IMR-90 (cell line): ENCODE data around the gene DAAM2.

Experiments
- CEBPB ChIP-seq: IDR thresholded peaks from 2 replicates; pipeline ENCODE4 v1.6.1; 2012; ENCODE audit warnings: low read depth, low read length, improper control_type of control experiment
- MXI1 ChIP-seq: IDR thresholded peaks from 2 replicates; pipeline ENCODE4 v1.6.1; 2012; ENCODE audit warnings: low read depth, mild to moderate bottlenecking, low read length, moderate library complexity, borderline replicate concordance
- NFE2L2 ChIP-seq: fragments of 150-350 bp; IDR thresholded peaks from 2 replicates; pipeline ENCODE4 v1.6.1; 2016; ENCODE audit warnings: low read depth, mild to moderate bottlenecking, low read length
- POLR2A ChIP-seq: IDR thresholded peaks from 2 replicates; pipeline ENCODE4 v1.6.1; 2012; ENCODE audit warnings: mild to moderate bottlenecking, low read depth, low read length
- RAD21 ChIP-seq: IDR thresholded peaks from 2 replicates; pipeline ENCODE4 v1.6.1; 2012; ENCODE audit warnings: low read length, improper control_type of control experiment
- RCOR1 ChIP-seq: IDR thresholded peaks from 2 replicates; pipeline ENCODE4 v1.6.1; 2012; ENCODE audit warnings: mild to moderate bottlenecking, low read length, improper control_type of control experiment; ENCODE audit not compliant: insufficient replicate concordance
- RFX5 ChIP-seq: IDR thresholded peaks from 2 replicates; pipeline ENCODE4 v1.8.0; 2012; ENCODE audit warnings: low read depth, mild to moderate bottlenecking, low read length, moderate library complexity
- TF ChIP-seq, protein P1 (sequence below): conservative IDR thresholded peaks from 2 replicates; pipeline ENCODE4 v1.5.1; 2012; ENCODE audit warnings: mild to moderate bottlenecking, low read depth, low read length, improper control_type of control experiment
- TF ChIP-seq, protein P2 (sequence below): fragments of 150-350 bp; IDR thresholded peaks from 2 replicates; pipeline ENCODE4 v1.6.1; 2017; ENCODE audit warnings: mild to moderate bottlenecking, antibody characterized with exemption, low read length, low read depth
- TF ChIP-seq, protein P3 (sequence below): fragments of 150-350 bp; IDR thresholded peaks from 2 replicates; pipeline ENCODE4 v1.6.1; 2016; ENCODE audit warnings: low read depth, mild to moderate bottlenecking, low read length, moderate library complexity, borderline replicate concordance

DNA sequence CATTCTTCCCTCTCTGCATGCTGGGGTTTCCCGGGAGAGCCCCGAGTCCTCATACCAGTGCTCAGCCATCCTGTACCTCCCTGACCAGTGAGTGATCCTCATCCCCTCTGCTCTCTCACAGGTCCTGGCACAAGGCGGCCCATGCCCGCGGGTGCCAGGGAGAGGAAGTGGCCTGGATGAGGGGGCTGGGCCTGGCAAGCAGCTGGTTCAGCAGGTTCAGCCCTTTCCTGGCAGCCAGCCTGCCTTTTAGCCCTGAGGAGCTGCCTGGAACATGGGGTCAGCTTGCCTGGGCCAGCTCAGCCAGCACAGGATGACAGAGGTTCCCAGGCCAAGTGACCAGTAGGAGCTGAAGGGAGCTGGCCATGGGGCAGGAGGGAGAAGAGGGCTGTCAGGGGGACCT is 131.2 kb downstream of the DAAM2 start:
- TF ChIP-seq POLR2A: no peak
- TF ChIP-seq, protein P1, sequence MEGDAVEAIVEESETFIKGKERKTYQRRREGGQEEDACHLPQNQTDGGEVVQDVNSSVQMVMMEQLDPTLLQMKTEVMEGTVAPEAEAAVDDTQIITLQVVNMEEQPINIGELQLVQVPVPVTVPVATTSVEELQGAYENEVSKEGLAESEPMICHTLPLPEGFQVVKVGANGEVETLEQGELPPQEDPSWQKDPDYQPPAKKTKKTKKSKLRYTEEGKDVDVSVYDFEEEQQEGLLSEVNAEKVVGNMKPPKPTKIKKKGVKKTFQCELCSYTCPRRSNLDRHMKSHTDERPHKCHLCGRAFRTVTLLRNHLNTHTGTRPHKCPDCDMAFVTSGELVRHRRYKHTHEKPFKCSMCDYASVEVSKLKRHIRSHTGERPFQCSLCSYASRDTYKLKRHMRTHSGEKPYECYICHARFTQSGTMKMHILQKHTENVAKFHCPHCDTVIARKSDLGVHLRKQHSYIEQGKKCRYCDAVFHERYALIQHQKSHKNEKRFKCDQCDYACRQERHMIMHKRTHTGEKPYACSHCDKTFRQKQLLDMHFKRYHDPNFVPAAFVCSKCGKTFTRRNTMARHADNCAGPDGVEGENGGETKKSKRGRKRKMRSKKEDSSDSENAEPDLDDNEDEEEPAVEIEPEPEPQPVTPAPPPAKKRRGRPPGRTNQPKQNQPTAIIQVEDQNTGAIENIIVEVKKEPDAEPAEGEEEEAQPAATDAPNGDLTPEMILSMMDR: no peak
- TF ChIP-seq, protein P2, sequence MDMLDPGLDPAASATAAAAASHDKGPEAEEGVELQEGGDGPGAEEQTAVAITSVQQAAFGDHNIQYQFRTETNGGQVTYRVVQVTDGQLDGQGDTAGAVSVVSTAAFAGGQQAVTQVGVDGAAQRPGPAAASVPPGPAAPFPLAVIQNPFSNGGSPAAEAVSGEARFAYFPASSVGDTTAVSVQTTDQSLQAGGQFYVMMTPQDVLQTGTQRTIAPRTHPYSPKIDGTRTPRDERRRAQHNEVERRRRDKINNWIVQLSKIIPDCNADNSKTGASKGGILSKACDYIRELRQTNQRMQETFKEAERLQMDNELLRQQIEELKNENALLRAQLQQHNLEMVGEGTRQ: no peak
- no peak for TF ChIP-seq RCOR1
- TF ChIP-seq MXI1: no peak
- no peak for TF ChIP-seq RAD21
- no peak for TF ChIP-seq CEBPB
- no peak for TF ChIP-seq RFX5
- TF ChIP-seq, protein P3, sequence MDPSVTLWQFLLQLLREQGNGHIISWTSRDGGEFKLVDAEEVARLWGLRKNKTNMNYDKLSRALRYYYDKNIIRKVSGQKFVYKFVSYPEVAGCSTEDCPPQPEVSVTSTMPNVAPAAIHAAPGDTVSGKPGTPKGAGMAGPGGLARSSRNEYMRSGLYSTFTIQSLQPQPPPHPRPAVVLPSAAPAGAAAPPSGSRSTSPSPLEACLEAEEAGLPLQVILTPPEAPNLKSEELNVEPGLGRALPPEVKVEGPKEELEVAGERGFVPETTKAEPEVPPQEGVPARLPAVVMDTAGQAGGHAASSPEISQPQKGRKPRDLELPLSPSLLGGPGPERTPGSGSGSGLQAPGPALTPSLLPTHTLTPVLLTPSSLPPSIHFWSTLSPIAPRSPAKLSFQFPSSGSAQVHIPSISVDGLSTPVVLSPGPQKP: no peak
- no peak for TF ChIP-seq NFE2L2
